Astrocyte of the spinal cord (primary cell): ENCODE data around the gene EEPD1.

Experiments used
- DNase-seq: peaks from one replicate; pipeline ENCODE4 v3.0.0; 2011; ENCODE audit warnings: low read depth, low spot score
- H3K4me3 ChIP-seq: 2 replicates; pipeline ENCODE4 v1.5.1; 2011; ENCODE audit warnings: low read depth, mild to moderate bottlenecking, low read length, moderate library complexity
- in situ Hi-C: cut with HindIII; loops from 2 replicates; pipeline ENCODE4 v1.10.0; 2017; ENCODE audit warnings: low sequenced_read_pairs
- TF ChIP-seq, protein P1 (sequence below): IDR thresholded peaks from 2 replicates; pipeline ENCODE4 v1.5.1; 2012; ENCODE audit warnings: low read depth, mild to moderate bottlenecking, low read length, inconsistent platforms

Gene EEPD1

GRCh38 chr7:36278620-36279172 lies 125.6 kb downstream of the EEPD1 start:
- peak; percentile 68 for DNase-seq
- in situ Hi-C loops: no loop called here
- TF ChIP-seq, protein P1, sequence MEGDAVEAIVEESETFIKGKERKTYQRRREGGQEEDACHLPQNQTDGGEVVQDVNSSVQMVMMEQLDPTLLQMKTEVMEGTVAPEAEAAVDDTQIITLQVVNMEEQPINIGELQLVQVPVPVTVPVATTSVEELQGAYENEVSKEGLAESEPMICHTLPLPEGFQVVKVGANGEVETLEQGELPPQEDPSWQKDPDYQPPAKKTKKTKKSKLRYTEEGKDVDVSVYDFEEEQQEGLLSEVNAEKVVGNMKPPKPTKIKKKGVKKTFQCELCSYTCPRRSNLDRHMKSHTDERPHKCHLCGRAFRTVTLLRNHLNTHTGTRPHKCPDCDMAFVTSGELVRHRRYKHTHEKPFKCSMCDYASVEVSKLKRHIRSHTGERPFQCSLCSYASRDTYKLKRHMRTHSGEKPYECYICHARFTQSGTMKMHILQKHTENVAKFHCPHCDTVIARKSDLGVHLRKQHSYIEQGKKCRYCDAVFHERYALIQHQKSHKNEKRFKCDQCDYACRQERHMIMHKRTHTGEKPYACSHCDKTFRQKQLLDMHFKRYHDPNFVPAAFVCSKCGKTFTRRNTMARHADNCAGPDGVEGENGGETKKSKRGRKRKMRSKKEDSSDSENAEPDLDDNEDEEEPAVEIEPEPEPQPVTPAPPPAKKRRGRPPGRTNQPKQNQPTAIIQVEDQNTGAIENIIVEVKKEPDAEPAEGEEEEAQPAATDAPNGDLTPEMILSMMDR: no peak
- H3K4me3 ChIP-seq: no peak overlapping the region

DNA sequence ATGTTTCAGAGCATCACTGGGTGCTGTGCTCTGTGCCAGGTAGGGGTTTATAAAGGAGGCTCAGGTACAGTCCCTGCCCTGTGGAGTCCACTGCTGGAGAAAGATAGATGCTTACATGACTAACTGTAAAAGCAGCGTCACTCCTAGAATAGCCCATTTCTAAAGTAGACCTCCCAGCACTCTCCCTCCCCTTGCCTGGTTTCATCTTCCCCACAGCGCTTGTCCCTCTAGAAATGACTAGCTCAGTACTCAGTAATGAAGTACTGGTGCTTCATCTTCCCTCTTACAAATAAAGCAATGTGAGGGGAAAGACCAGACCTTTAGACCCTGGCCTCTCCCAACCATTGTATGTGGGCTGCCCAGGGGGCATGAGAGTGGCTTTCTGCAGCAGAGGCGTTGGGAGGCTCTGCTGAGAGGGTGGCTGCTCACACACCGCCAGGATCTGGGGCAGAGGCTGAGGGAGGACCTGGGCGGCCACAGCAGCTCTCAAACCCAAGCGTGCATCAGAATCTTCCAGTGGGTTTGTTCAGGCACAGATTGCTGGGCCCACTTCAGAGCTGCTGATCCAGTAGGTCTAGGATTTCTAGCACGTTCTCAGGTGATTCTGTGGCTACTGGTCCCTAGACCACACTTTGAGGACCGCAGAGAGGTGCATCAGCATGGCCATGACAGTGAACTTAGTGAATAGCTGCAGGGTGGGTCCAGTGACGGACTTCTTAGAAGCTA lies 126.3 kb downstream of the EEPD1 start:
- peak; percentile 26 for DNase-seq
- in situ Hi-C loops: no loop called here
- TF ChIP-seq, protein P1: no peak

GRCh38 chr7:36279926-36280315 lies 126.9 kb downstream of the EEPD1 start:
- no peak overlapping the region for H3K4me3 ChIP-seq
- DNase-seq: no peak
- TF ChIP-seq, protein P1: no peak
- in situ Hi-C loops: no loop called here

More for the DNA sequence above, 126.3 kb downstream of the EEPD1 start:
- no peak overlapping the region for H3K4me3 ChIP-seq

- H3K4me3 ChIP-seq: no peak overlapping the region
- TF ChIP-seq, protein P1: no peak
- in situ Hi-C loops: no loop called here
- DNase-seq: peak; percentile 86
These were observed 128.1 kb downstream of the EEPD1 start for GRCh38 chr7:36280840-36281812.

DNA sequence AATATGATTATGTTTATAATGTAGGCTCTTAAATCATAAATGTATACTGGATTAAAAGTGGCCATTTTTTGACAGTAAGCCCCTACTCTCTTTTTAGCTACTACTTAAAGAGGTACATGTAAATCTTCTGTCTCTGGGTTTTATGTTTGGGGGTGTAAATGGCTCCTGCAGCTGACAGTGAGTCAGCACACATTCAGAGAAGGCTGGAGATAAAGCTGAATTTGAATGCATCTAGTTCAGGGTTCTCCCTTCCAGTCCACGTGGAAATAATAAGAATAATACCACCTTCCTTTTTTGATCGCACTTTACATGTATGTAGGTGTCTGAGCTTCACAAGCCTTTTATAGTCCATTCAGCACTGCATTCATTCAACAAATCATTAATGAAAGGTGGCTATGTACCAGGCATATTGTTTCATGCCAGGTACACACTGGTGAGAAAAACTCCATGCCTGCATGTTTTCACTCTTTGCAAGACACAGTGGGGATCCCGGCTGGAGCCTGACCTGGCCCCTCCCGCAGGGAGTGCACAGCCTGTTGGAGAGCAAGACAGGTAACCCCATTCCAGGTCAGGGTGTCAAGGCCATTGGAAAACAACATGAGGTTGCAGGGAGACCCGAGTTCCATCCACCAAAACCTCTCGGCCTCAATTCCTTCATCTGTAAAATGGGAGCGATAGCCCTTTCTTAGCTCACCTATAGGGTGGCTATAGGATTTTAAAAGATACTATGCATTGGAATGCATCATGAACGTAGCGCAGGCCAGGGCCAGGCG lies 129.1 kb downstream of the EEPD1 start:
- TF ChIP-seq, protein P1: no peak
- in situ Hi-C loops: no loop called here
- DNase-seq: peak; percentile 27
- no peak overlapping the region for H3K4me3 ChIP-seq

DNA sequence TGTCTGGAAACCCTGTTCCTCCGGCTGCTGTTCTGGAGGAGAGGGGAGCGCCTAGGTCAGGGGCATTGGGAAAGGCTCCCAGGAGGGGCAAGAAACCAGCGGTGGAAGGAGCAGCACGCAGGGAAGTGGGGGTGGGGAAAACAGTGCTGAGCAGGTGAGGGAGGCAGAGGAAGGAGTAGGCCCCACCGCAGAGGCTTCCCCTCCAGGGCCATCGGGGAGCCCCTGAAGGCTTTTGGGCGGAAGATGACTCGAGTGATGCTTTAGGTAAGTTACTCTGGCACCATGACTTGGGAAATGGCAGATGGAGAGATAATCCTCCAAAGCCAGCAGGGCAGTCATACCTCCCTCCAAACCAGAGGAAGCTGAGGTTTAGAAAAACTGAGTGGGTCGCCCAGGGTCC lies 130.1 kb downstream of the EEPD1 start:
- in situ Hi-C loops: no loop called here
- no peak overlapping the region for H3K4me3 ChIP-seq
- TF ChIP-seq, protein P1: no peak
- no peak for DNase-seq
